ENCODE data around the gene NAB2. TPM values are rescaled to one million over a fixed set of nuclear protein-coding genes. Genes with fewer than 3 reads are reported as not detected.

Gene NAB2
- total and polyA plus RNA-seq, 9 of the 15 experiments (the other 6 are each of a cell fraction or from before 2014, with no cell fraction given): 0.45 to 40.9 (median 20.4) TPM

- TF ChIP-seq ZBTB26 (CRISPR knock-in tag; IDR thresholded peaks at IDR 0.05): 0 out of 2 replicates have a peak, but pooled peaks have one; percentile 29
- TF ChIP-seq STAG1 (CRISPR knock-in tag; IDR thresholded peaks at IDR 0.05; ENCODE audit: borderline replicate concordance): peak; percentile 47; the same call in 1 of the 2 replicates
- no peak for TF ChIP-seq COPS2 (conservative IDR thresholded peaks at IDR 0.05)
- peak; percentile 97 for TF ChIP-seq SMC3 (conservative IDR thresholded peaks at IDR 0.05; ENCODE audit: insufficient read depth, low read depth, low read length)
- peak; percentile 9; the same call in 1 of the 2 replicates for TF ChIP-seq ATF7 (IDR thresholded peaks at IDR 0.05)
- TF ChIP-seq PHF21A (IDR thresholded peaks at IDR 0.05; ENCODE audit: borderline replicate concordance, low read depth): no peak
- no peak for TF ChIP-seq TOE1 (IDR thresholded peaks at IDR 0.05; ENCODE audit: borderline replicate concordance)
- TF ChIP-seq TOE1 (CRISPR knock-in tag; IDR thresholded peaks at IDR 0.05; ENCODE audit: borderline replicate concordance, low read depth): no peak
- peak; percentile 88 for TF ChIP-seq CC2D1A (IDR thresholded peaks at IDR 0.05)
- TF ChIP-seq ARID2 (IDR thresholded peaks at IDR 0.05): peak; percentile 93
- no peak for TF ChIP-seq SIN3A (IDR thresholded peaks at IDR 0.05; ENCODE audit: borderline replicate concordance in 2 of 2, control insufficient read depth in 1 of 2, low read depth in 2 of 2, low read length in 2 of 2)
- no peak for TF ChIP-seq MCM5 (IDR thresholded peaks at IDR 0.05; ENCODE audit: low read depth)
- no peak for TF ChIP-seq KDM1A (IDR thresholded peaks at IDR 0.05)
- TF ChIP-seq, protein P1, sequence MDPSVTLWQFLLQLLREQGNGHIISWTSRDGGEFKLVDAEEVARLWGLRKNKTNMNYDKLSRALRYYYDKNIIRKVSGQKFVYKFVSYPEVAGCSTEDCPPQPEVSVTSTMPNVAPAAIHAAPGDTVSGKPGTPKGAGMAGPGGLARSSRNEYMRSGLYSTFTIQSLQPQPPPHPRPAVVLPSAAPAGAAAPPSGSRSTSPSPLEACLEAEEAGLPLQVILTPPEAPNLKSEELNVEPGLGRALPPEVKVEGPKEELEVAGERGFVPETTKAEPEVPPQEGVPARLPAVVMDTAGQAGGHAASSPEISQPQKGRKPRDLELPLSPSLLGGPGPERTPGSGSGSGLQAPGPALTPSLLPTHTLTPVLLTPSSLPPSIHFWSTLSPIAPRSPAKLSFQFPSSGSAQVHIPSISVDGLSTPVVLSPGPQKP (CRISPR knock-in tag; IDR thresholded peaks at IDR 0.05): no peak
- TF ChIP-seq, protein P2, sequence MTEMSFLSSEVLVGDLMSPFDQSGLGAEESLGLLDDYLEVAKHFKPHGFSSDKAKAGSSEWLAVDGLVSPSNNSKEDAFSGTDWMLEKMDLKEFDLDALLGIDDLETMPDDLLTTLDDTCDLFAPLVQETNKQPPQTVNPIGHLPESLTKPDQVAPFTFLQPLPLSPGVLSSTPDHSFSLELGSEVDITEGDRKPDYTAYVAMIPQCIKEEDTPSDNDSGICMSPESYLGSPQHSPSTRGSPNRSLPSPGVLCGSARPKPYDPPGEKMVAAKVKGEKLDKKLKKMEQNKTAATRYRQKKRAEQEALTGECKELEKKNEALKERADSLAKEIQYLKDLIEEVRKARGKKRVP (CRISPR knock-in tag; IDR thresholded peaks at IDR 0.05): peak; percentile 25; the same call in 1 of the 2 replicates
- TF ChIP-seq CXXC5 (CRISPR knock-in tag; IDR thresholded peaks at IDR 0.05): 0 out of 2 replicates have a peak, but pooled peaks have one; percentile 19
- TF ChIP-seq ZNF24 (IDR thresholded peaks at IDR 0.05): no peak
- TF ChIP-seq ZNF232 (CRISPR knock-in tag; IDR thresholded peaks at IDR 0.05): no peak
- no peak for TF ChIP-seq LARP7 (IDR thresholded peaks at IDR 0.05)
- TF ChIP-seq, protein P3, sequence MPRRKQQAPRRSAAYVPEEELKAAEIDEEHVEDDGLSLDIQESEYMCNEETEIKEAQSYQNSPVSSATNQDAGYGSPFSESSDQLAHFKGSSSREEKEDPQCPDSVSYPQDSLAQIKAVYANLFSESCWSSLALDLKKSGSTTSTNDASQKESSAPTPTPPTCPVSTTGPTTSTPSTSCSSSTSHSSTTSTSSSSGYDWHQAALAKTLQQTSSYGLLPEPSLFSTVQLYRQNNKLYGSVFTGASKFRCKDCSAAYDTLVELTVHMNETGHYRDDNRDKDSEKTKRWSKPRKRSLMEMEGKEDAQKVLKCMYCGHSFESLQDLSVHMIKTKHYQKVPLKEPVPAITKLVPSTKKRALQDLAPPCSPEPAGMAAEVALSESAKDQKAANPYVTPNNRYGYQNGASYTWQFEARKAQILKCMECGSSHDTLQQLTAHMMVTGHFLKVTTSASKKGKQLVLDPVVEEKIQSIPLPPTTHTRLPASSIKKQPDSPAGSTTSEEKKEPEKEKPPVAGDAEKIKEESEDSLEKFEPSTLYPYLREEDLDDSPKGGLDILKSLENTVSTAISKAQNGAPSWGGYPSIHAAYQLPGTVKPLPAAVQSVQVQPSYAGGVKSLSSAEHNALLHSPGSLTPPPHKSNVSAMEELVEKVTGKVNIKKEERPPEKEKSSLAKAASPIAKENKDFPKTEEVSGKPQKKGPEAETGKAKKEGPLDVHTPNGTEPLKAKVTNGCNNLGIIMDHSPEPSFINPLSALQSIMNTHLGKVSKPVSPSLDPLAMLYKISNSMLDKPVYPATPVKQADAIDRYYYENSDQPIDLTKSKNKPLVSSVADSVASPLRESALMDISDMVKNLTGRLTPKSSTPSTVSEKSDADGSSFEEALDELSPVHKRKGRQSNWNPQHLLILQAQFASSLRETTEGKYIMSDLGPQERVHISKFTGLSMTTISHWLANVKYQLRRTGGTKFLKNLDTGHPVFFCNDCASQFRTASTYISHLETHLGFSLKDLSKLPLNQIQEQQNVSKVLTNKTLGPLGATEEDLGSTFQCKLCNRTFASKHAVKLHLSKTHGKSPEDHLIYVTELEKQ (CRISPR knock-in tag; IDR thresholded peaks at IDR 0.05): no peak
- TF ChIP-seq MTA3 (IDR thresholded peaks at IDR 0.05; ENCODE audit: borderline replicate concordance): 0 out of 2 replicates have a peak, but pooled peaks have one; percentile 38
- 0 out of 2 replicates have a peak, but pooled peaks have one; percentile 22 for TF ChIP-seq GABPB1 (CRISPR knock-in tag; IDR thresholded peaks at IDR 0.05)
- TF ChIP-seq, protein P4, sequence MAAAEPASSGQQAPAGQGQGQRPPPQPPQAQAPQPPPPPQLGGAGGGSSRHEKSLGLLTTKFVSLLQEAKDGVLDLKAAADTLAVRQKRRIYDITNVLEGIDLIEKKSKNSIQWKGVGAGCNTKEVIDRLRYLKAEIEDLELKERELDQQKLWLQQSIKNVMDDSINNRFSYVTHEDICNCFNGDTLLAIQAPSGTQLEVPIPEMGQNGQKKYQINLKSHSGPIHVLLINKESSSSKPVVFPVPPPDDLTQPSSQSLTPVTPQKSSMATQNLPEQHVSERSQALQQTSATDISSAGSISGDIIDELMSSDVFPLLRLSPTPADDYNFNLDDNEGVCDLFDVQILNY (CRISPR knock-in tag; IDR thresholded peaks at IDR 0.05): no peak
Observed at GRCh38 chr12:57069523-57069922, 19.4 kb upstream of the NAB2 start (continued).

All from K562 (cell line).